ENCODE measurements around the gene OR5AS1.

DNA sequence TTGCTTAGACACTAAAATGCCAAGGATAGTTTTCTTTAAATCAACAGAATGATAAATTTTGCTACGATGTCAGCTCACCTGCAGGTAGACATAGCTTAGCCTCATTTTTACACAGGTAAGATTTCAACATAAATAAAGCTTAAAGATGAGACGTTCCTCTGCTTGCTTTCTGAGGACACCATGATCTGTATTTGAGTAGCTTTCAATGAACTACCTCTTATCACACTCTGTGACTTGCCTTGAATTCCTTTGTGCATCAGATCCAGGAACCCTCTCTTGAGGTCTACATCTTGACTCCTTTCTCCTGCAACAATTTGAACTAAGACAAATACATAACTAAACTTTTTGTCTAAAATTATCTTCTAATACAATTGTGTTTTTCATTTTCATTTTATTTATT lies 39.5 kb downstream of the OR5AS1 start:
- TF ChIP-seq, protein P1, sequence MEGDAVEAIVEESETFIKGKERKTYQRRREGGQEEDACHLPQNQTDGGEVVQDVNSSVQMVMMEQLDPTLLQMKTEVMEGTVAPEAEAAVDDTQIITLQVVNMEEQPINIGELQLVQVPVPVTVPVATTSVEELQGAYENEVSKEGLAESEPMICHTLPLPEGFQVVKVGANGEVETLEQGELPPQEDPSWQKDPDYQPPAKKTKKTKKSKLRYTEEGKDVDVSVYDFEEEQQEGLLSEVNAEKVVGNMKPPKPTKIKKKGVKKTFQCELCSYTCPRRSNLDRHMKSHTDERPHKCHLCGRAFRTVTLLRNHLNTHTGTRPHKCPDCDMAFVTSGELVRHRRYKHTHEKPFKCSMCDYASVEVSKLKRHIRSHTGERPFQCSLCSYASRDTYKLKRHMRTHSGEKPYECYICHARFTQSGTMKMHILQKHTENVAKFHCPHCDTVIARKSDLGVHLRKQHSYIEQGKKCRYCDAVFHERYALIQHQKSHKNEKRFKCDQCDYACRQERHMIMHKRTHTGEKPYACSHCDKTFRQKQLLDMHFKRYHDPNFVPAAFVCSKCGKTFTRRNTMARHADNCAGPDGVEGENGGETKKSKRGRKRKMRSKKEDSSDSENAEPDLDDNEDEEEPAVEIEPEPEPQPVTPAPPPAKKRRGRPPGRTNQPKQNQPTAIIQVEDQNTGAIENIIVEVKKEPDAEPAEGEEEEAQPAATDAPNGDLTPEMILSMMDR (IDR thresholded peaks at IDR 0.05): no peak
- TF ChIP-seq POLR2A (IDR thresholded peaks at IDR 0.05): no peak
- no peak for TF ChIP-seq POLR2AphosphoS5 (IDR thresholded peaks at IDR 0.05)
- no peak for TF ChIP-seq EP300 (IDR thresholded peaks at IDR 0.05)

All from gastroesophageal sphincter (tissue), 3 donors.